GM21526 (cell line): ENCODE measurements around the gene TTLL5.

Source experiments
- ATAC-seq: cut with Tn5 transposase; IDR thresholded peaks from one replicate; pipeline ENCODE4 v1.9.1; 2021; ENCODE audit warnings: moderate library complexity; ENCODE audit not compliant: unreplicated experiment, low FRiP score

The TTLL5 gene

DNA sequence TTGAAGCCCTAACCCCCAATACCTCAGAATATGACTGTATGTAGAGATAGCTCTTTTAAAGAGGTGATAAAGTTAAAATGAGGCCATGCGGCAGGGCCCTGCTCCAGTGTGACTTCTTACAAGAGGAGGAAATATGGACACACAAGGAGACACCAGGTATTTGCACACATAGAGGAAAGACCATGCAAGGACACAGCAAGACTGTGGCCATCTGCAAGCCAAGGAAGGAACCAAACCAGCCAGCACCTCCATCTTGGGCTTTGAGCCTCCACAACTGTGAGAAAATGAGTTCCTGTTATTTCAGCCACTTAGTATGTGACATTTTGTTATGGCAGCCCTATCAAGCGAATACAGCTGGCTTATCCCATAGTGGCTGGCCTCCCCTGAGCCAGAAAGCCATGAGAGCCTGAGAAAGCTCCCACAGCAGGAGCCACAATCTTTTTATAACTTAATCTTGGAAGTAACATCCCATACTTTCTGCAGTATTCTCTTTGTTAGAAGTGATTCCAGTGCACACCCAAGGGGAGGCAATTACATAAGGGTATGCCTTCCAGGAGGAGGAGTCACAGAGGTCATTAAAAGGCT lies 272.8 kb downstream of the TTLL5 start:
- no peak for ATAC-seq

DNA sequence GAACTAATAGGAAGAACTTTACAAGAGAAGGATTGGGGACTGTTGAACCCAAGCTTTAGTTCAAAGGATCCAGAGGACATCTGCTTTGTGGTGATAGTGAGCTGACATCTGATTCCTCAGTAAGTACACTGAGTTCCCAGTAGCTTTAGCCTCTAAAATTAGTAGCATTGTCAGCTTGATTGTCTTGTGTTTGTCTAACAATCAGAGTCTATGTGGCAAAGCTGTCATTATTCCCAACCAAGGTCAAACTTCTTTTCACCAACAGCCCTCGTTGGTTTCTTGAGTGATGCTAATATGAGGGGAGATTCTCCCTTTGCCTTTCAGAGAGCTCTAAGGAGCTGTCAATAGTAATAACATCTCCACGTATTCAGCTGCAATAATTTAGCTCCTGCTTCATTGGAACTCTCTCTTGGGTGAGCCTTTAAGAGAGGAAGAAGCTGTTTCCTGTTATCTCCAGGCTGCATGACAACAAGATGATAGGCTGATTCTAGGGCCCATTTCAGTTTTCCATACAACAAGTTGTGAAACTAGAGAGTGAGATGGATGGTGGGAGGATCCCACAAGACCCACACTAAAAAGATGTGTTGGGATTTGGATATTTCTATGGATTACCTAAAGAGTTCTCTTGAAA lies 274.1 kb downstream of the TTLL5 start:
- no peak for ATAC-seq

GRCh38 chr14:75939200-75939599 lies 278.2 kb downstream of the TTLL5 start:
- no peak for ATAC-seq

GRCh38 chr14:75941030-75941429 lies 280.0 kb downstream of the TTLL5 start:
- no peak for ATAC-seq

GRCh38 chr14:75944607-75945241 lies 283.7 kb downstream of the TTLL5 start:
- no peak for ATAC-seq

- no peak for ATAC-seq
Observed at GRCh38 chr14:75946785-75947184, 285.7 kb downstream of the TTLL5 start.

DNA sequence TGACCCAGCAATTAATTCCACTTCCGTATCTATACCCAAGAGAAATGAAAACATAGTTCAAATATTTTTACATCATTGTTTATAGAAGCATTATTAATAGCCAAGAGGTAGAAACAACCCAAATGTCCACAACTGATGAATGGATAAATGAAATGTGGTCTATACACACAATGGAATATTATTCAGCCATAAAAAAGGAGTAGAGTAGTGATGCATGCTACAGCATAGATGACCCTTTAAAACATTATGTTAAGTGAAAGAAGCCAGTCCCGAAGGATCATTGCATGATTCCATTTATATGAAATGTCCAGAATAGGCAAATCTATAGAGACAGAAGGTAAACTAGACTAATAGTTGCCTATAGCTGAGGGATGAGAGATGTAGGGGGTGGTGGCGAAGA lies 291.4 kb downstream of the TTLL5 start:
- ATAC-seq, result no peak

- ATAC-seq, result no peak
Observed at GRCh38 chr14:75959031-75959430, 298.0 kb downstream of the TTLL5 start.

GRCh38 chr14:75960231-75960630 lies 299.2 kb downstream of the TTLL5 start:
- no peak for ATAC-seq

GRCh38 chr14:75961662-75962061 lies 300.6 kb downstream of the TTLL5 start:
- ATAC-seq, result no peak

DNA sequence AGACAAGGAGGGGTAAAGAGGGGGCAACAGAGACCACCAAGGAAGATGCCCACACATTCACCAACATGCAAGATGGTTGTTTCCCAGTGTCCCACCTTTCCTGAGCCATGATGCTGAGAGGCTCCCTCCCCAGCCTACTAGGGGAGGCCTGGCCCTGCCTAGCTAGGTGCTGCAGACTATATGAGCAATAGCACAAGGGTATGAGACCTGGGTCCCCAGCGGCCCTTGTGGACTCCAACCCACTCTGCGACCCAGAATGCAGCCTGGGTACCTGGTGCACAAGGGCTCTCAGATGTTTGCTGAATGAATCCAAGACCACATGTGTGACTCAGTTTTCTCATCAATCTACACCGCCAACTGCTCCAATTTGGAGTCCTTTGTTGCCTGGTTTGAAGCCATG lies 306.8 kb downstream of the TTLL5 start:
- no peak for ATAC-seq

DNA sequence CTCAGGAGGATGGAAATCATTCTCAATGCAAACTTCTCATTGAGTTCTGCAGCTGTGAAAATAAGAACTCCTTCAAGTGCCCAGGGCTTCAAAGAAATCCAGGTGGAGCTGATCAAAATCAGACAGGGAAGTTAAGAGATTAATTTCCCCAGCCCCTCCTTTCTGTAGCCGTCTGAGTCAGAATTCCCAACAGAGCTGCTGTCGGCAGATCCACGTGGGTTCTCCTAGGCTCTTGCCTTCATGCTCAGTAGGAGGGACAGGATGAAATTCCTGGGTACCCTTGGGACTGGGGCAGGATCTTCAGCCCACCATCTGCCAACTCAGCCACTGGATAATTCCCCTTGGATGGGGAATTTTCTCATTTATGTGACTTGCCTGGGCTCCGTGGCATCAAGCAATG lies 307.4 kb downstream of the TTLL5 start:
- ATAC-seq, result no peak

- ATAC-seq, result no peak
Observed at GRCh38 chr14:75969126-75969525, 308.1 kb downstream of the TTLL5 start.

GRCh38 chr14:75969891-75970290 lies 308.8 kb downstream of the TTLL5 start:
- no peak for ATAC-seq

- no peak for ATAC-seq
Observed at GRCh38 chr14:75970989-75971388, 309.9 kb downstream of the TTLL5 start.

DNA sequence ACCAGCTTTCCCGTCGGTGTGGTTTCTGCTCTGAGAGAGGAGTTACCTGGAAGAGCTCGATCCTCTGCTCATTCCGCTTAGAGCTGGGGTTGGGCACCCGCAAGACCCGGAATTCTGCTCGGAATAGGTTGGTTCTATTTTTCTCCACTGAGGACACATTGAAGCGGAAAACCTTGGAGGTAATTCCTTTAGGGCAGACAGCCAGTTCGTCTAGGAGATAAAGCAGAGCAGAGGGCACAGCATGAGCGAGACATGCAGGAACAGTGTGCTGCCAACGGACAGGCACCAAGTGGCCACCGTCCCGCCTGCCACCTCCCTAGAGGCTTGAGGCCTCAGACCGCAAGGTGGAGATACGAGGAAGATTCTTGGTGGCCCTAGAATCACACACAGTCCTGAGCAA lies 310.5 kb downstream of the TTLL5 start:
- ATAC-seq, result no peak

- ATAC-seq, result no peak
Observed at GRCh38 chr14:75972801-75973421, 311.9 kb downstream of the TTLL5 start.

DNA sequence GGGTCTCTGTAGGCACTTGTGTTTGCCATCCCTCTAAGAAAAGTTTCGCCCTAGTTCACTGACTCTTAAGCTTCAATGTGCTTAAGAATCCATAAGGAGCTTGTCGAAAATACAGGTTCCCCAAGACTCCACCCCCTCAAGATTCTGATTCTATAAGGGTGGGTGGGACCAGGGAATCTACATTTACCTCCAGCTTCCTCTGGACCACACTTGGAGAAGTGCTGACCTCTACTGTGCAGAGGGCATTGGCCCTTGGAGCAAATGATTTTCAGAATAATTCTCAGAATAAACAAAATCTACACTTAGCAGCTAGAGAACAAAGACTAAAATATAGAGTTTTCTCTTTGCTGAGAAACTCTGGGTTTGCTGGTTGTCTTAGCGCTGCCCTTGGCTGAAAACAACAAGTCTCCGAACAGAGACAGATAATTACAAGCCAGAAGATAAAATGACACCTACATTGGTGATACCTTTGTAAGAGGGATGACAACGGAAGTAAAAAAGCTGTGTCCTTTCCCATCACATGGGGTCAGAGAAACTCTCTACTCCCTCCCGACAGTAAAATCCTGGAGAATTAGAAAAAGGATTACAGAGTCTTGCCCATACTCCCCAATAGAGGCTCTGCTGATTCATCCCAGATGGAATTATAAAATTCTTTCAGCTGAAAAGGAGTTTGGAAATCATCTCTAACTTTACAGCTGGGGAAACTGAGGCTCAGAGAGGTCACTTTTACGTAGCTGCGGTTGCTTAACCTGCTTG lies 316.0 kb downstream of the TTLL5 start:
- ATAC-seq, result no peak

DNA sequence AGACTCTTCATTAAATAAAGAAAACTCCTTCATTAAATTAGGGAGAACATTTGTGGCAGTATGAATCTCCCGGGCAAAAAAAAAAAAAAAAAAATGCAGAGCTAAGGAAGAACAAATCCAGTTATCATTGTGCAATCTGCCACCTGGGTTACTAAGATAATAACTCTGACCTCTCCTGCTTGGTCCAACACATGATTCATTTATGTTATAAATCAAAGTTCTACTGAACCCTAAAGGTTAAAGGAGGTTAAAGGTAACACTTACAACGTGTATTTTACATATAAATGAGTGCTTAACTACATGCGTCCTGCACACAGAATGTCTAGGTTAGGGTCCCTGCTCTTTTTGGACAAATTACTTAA lies 316.5 kb downstream of the TTLL5 start:
- no peak for ATAC-seq

DNA sequence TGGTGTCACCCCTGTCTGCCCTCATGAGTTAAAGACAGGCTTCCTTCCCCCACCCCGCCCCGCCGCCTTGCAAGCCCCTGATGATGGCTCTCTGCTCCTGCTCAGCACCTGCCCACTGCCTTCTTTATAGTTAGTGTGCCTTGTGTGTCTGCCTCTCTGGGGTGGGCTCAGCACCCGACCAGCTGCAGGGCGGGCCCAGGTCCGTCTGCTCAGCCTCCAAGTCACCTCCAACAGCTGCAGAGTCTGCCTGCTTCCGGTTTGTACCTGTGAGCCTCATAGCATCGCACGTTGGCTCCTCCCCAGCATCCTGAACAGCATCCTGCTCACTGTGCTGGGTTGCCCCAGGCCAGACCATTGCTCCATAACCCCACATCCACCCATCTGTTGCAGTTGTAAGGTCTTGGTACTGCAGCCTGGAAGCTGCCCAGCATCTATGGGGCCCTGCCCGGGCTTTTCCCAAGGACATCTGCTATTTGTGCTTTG lies 317.2 kb downstream of the TTLL5 start:
- ATAC-seq, result no peak

- ATAC-seq, result no peak
Observed at GRCh38 chr14:75979071-75979571, 318.1 kb downstream of the TTLL5 start.
